Stimulated activated naive CD8-positive, alpha-beta T cell treated with anti-CD3 and anti-CD28 coated beads, Interleukin-15, Interleukin-2, amounts not matched to agents 100 U/mL and 50 U/mL, for 24 hours (primary cell): ENCODE data around the gene API5.
"Not testable (repeated sequence)": the region's sequence is repeated elsewhere in the genome, so short reads cannot be mapped to it uniquely, and the experiment has no call there.

Source experiments
- ATAC-seq: fragments of 150-1000 bp; cut with Tn5 transposase; one replicate; pipeline ENCODE4 v1.10.0; 2021
- DNase-seq: peaks from one replicate; pipeline ENCODE4 v3.0.0; 2021

The API5 gene

GRCh38 chr11:43311791-43312607, at the start of gene API5:
Gene API5 (plus strand): TSS chr11:43311996. CDS start chr11:43312128, 132 bp downstream.
- DNase-seq: peak; percentile 92
- ATAC-seq: peak; percentile 97

- ATAC-seq: no peak
- DNase-seq: no peak
Measured at GRCh38 chr11:43267856-43268580, 43.8 kb upstream of the API5 start.

GRCh38 chr11:43268786-43269185, 43.0 kb upstream of the API5 start:
- DNase-seq (no peak), ATAC-seq (no peak)

GRCh38 chr11:43269254-43269918, 42.4 kb upstream of the API5 start:
- DNase-seq: no peak
- no peak for ATAC-seq

GRCh38 chr11:43270468-43270867, 41.3 kb upstream of the API5 start:
- DNase-seq: no peak
- no peak for ATAC-seq

- DNase-seq: no peak
- ATAC-seq: no peak
Measured at GRCh38 chr11:43278193-43278956, 33.4 kb upstream of the API5 start.

- ATAC-seq (no peak), DNase-seq (peak; percentile 55)
Measured at GRCh38 chr11:43282607-43283440, 29.0 kb upstream of the API5 start.

GRCh38 chr11:43285826-43286225, 26.0 kb upstream of the API5 start:
- ATAC-seq (no peak), DNase-seq (no peak)

GRCh38 chr11:43289368-43289767, 22.4 kb upstream of the API5 start:
- no peak for DNase-seq
- ATAC-seq: no peak

- ATAC-seq (no peak), DNase-seq (no peak)
Measured at GRCh38 chr11:43298397-43298796, 13.4 kb upstream of the API5 start.

- DNase-seq (no peak), ATAC-seq (no peak)
Measured at GRCh38 chr11:43315966-43316365, 4.2 kb downstream of the API5 start.

- DNase-seq: peak; percentile 45
- peak; percentile 30 for ATAC-seq
Measured at GRCh38 chr11:43316451-43316850, 4.7 kb downstream of the API5 start.

- DNase-seq: no peak
- no peak for ATAC-seq
Measured at GRCh38 chr11:43327987-43328386, 16.2 kb downstream of the API5 start.

GRCh38 chr11:43328482-43328881, 16.7 kb downstream of the API5 start:
- DNase-seq: no peak
- ATAC-seq: no peak

- ATAC-seq (no peak), DNase-seq (no peak)
Measured at GRCh38 chr11:43341159-43341558, 29.4 kb downstream of the API5 start.

- DNase-seq, ATAC-seq: not testable (repeated sequence)
Measured at GRCh38 chr11:43351426-43351825, 39.6 kb downstream of the API5 start.

GRCh38 chr11:43354311-43354710, 42.5 kb downstream of the API5 start:
- DNase-seq (no peak), ATAC-seq (no peak)

- no peak for DNase-seq
- no peak for ATAC-seq
Measured at GRCh38 chr11:43356336-43356735, 44.5 kb downstream of the API5 start.

- no peak for ATAC-seq
- DNase-seq: no peak
Measured at GRCh38 chr11:43358279-43358800, 46.5 kb downstream of the API5 start.

- ATAC-seq (peak; percentile 98), DNase-seq (peak; percentile 94)
Measured at GRCh38 chr11:43358801-43359421, 47.1 kb downstream of the API5 start, which contains the start of gene TTC17. Gene TTC17 (plus strand): TSS chr11:43358920. CDS start chr11:43358955, 35 bp downstream.
